ENCODE measurements around the gene ANKRD16.
"Not testable (repeated sequence)": the region's sequence is repeated elsewhere in the genome, so short reads cannot be mapped to it uniquely, and the experiment has no call there.

- TF ChIP-seq PATZ1 (CRISPR knock-in tag; IDR thresholded peaks at IDR 0.05; ENCODE audit: borderline replicate concordance); TSHZ2 (CRISPR knock-in tag; IDR thresholded peaks at IDR 0.05); ZNF70 (CRISPR knock-in tag; IDR thresholded peaks at IDR 0.05); ZNF565 (CRISPR knock-in tag; conservative IDR thresholded peaks at IDR 0.05; ENCODE audit: low read depth); TOX (CRISPR knock-in tag; IDR thresholded peaks at IDR 0.05; ENCODE audit: borderline replicate concordance); BACH2 (CRISPR knock-in tag; IDR thresholded peaks at IDR 0.05; ENCODE audit: borderline replicate concordance); SNAI2 (CRISPR knock-in tag; IDR thresholded peaks at IDR 0.05); POU6F1 (CRISPR knock-in tag; IDR thresholded peaks at IDR 0.05; ENCODE audit: borderline replicate concordance, low read depth); ZFP3 (CRISPR knock-in tag; IDR thresholded peaks at IDR 0.05): not testable (repeated sequence)
Observed at GRCh38 chr10:5862981-5863685, 26.6 kb downstream of the ANKRD16 start.

All from SK-N-SH treated with all-trans-retinoic acid at 6 μM for 48 hours (cell line).